GM19372 (cell line): ENCODE data around the gene CADPS.

Experiments
- ATAC-seq: cut with Tn5 transposase; IDR thresholded peaks from one replicate; pipeline ENCODE4 v1.9.1; 2021; ENCODE audit warnings: mild to moderate bottlenecking, low read depth, moderate library complexity; ENCODE audit not compliant: unreplicated experiment

CADPS gene

DNA sequence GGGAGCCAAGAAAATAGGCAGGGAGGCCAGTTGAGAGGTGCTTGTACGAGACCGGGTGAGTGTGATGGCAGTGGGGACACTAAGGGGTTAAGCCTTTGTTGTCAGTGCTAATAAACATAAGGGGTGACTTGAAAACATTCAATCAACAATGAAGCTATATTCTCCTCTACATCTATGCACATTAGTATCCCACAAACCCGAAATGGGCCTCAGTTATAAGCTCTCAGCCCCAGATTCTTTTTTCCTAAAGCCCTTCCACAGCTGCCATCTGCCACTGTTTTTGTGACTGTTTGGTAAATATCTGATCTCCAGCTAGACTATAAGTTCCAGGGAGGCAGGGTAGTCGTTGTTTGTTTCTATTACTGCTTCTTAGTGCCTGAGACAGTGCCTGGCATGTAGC lies 118.2 kb downstream of the CADPS start:
- ATAC-seq = no peak

DNA sequence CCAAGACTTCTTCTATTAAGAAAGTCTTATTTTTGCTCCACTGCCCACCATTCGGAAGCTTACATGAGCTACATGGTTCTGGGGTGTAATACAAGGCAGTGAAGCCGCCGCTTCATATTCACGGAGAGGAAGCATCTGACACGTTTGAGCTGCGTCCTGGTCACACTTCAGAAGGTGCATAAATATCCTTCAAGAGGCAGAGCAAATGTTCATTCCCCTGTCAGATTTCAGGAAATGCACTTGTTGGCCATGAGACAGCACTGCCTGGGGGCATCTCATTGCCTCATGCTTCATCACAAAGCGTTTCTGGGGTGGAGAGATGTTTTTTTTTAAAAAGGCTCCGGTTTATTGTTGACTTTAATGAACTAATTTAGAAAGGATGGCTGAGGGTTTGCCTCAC lies 119.9 kb downstream of the CADPS start:
- no peak for ATAC-seq

DNA sequence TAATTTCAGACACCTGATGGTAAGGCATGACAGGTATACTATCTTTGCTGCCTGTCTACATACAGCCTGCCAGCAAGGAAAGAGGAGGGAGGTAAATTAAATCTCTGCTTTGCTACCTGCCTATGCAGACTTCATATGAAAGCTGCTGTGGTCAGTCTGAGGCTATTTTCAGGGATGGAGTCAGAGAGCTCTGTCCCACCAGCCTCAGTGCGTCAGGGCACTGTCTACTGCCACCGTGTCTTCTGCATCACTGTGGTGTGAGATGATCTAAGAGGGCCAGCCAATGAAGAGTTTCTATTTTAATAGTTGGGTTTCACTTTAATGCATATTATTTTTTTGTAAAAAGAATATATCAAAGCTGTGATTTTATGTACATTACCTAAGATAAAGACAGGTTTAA lies 125.6 kb downstream of the CADPS start:
- no peak for ATAC-seq

DNA sequence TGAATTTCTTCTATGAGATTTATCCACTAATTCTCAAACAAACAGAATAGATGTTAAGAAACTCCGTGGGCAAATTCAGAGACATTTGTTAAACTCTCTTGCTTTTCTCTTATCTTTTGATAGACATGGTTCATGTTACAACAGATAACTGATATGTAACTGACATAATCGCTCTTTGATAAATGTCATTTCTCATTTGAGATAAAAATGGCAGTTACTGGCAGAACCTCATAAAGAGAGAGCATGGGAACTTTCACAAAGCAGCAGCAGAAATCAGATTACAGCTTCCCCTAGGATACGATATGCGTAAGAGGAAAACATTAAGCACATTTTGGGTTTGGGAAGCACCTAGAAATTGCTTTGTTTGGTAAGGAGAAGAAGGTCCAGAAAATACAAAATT lies 126.1 kb downstream of the CADPS start:
- ATAC-seq = no peak

DNA sequence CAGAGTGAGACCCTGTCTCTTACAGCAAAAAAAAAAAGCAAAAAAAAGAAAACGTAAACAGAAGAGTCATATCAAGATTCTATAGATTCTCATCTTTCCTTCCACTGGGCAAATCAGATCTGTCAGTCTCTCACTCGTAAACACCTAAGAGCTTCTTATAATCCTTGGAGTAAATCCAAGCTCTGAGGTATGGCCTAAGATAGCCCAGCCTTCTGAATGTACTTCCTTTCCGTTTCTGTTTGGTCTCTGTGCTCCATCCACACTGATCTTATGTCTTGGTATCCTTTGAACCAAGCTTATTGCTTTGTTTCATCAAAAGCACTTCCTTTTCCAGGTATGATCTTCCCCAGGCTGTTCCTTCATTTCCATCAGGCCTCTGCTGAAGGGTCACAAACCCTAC lies 137.8 kb downstream of the CADPS start:
- ATAC-seq = no peak

DNA sequence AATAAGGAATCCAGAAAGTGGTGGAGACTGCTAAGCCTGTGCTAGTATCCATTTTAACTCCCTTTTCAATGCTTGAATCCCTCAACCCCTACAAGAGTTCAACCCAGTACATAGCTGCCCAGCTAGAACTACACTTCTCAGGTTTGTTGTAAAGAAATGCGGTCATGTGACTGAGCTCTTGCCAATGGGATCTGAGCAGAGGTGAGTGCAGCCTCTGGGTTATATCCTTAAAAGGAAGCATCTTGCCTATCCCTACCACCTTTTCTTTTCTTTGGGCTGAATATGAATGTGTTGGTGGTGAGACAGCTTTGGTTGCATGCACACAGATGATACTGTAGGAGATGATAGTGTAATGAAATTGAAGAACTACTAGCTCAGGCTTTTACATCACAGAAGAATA lies 139.7 kb downstream of the CADPS start:
- no peak for ATAC-seq

DNA sequence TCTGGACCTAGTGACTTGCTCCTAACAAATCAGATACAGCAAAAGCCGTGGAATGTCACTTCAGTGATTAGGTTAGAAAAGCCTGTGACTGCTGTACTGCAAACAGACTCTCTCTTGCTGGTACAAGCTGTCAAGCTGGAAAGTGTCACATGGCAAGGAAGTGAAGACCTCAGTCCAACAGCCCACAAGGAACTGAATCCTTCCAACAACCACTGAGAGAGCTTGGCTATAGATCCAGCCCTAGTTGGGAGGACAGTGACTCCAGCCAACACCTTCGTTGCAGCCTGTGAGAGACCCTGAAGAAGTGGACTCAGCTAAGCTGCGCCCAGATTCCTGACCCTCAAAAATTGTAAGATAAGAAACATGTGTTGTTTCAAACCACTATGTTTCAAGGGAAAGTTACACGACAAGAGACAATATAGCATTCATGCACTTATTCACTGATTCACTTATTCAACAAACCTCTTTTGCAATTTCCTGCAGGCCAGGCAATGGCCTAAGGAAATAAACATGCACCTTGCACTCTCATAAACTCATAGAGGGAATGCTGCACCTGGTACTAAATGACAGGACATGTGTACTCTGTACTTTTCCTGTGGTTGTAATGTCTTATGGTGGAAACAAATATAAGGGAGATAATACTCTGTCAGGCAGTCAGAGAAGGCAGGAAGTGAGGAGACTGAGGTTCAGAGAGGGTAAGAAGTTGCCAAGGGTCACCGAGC lies 142.9 kb downstream of the CADPS start:
- ATAC-seq = no peak

DNA sequence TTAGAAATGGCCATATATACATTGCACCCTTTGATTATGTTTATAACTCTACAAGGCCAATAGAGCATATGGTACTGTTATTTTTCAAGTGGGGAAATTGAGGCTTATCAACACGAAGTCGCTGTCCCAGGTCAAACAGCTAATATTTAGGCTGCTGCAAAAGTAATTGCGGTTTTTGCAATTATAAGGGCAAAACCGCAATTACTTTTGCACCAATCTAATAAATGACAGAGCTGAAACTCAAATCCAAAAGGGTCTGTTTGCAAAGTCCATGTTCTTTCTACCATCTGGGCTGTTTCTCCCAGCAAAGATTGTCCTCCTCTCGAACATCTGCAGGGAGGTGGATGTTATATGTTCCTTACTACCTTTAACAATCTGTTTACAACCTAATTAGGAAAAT lies 147.2 kb downstream of the CADPS start:
- no peak for ATAC-seq

DNA sequence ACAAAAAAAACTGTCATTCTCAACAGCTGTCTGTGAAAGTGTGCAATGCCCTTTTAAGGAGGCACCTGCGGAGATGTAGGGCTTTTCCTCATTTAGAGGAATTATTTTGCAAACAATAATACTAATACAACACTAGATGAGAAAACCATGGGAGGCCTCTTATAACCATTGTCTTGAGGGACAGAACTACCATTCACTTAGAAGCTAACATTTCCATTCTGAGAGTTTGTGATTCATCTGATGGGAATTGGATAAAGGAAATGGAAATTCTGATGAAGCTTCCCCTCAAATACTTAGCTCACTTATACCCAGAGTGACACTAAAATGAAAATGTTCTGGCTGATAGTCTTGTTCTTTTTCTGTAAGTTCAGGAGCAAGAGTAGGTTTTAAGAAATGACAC lies 147.7 kb downstream of the CADPS start:
- no peak for ATAC-seq

DNA sequence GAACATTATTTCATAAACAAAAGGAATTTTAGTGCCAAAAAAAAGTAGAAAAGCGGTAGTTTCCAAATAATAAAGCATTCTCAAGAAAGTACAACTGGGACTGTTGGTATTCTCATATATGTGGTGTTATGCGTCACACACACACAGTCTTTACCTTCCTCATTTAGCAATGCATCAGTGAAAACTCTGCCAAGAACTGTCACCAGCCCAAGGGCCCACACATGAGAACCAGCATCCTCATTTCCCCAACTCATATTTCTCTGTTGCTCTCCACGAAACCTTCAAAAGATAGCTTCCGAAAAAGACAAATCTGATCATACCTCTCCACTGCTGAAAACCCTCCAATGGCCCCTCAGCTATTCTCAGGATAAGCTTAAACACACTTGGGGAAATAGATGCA lies 150.7 kb downstream of the CADPS start:
- no peak for ATAC-seq

DNA sequence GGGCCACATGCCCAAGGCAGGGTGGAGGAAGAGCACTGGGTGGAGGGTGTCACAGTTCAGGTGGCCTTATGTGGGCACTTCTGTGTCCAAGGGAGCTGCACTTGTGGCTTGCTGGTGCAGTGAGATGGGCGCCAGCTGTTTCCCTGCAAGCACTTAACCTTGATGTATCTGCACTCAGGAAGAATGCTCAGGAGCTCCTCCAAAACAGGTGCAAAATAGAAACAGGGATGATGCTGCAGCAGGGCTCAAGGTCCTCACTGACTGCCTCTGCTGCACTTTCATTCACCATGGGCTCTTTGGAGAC lies 151.3 kb downstream of the CADPS start:
- ATAC-seq = no peak

DNA sequence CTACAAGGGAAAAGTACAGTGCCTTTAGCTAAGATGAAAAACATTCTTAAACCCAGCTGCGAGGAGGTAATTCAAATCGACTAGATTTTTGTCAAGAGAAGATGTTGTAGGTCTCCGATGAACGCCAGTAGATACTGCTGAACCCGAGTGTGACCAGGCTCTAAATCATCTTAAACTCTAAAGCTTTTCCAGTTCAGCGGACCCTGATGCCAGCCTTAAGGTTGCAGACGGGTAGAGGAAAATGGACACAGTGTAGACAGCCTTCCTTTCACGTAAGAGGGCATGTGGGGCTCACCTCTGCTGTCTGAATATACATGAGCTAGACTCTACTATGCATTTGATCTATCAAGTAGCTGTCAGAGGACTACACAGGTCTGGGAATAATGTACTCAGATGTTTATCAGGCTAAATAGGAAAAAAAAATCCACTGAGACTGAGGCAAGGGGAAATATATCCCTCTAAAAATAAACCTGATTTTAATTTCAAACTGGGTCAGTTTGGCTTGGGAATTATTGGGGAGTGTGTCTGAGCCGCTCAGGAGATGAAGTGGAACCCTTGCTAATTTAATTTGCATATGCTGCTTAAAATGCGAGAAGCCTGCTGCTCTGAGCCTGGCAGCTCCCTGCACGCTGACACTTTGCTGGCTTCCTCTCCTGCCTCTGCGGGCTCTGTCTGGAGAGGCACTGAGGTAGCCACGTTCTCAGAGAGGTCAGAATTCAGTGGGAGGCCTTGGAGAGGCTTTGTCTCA lies 151.9 kb downstream of the CADPS start:
- no peak for ATAC-seq

DNA sequence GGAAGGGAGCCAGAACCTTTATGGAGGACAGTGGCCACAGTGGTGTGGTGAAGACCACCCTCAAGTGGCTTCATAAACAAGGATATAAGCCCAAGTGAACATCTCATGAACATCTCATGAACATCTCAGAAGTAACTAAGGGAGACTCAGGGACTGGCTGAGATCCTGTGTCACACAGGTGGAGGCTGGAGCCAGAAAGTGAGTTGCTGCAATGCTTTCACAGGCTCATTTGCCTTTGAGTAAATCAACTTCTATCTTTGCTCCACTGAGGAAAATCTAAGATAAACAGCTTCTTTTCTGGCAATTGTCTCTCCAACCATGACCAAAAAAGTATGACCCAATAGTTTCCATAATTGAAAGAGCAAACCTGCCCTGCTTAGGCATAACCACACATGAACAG lies 152.9 kb downstream of the CADPS start:
- ATAC-seq = no peak

DNA sequence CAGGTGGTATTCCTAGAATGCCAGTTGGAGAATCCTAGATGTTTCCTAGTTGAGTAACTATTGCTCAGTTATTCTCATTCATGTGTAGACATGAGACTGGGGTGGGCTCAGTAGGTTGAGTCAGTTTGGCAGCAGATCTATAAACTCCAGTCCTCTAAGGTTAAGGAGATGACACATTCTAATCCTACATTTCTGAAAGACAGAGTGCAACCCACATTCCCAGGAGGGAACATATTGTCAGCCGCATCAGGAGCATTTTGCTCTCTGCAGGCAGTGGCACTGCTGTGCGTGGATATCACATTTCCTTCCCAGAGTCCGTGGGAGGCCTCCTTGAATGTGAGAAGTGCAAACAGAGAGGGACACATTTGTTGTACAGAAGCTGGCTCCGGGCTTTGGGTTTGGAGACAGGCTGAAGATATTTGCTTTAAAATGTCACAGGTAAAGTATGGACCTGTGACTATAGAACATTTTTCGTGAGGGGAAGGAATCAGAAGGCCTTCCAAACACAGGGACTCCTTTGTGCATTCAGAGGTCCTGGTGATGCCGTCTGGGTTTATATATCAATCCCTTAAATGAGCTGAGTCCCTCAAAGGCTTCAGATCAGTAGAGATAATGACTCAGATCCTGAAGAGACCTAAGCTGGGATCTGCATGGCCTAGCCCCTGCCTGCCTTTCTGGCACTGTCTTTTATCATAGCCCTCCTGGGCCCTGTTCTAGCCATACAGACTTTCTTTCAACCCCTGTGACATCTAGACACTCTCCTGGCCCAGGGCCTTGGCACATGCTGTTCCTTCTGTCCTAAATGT lies 156.5 kb downstream of the CADPS start:
- no peak for ATAC-seq

DNA sequence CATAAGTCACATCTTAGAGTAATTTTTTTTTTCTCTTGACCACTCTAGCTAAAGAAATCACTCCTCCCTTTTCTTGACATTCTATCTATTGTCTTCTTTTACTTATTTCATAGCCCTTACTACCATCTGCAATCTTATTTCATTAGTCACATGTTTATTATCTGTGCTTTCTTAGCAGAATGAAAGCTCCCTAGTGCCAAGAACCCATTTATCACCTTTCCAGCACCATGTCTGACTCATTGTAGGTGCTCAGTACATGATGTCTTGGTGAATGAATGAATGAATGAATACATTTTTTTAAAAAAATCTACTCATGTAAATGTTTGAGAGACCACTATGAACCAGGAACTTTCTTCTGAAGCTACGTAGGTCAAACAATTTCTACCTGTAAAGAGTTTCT lies 157.2 kb downstream of the CADPS start:
- no peak for ATAC-seq

DNA sequence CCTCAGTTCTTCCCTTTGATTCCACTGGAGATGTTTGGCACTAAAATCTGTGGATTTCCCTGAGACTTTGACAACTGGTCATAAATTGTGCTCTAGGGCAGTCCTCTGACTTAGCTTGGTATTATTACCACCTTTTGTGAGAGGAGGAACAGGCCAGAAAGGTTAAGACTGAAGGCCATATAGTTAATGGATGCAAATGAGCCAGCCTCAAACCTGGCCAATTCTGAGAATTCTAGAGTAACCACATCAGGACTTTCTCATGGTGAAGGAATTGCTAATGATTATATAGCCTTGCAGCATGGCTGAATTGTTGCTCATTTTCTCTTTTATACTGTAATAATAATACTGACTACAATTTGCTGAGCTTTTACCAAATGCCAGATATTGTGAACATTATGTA lies 162.5 kb downstream of the CADPS start:
- no peak for ATAC-seq

DNA sequence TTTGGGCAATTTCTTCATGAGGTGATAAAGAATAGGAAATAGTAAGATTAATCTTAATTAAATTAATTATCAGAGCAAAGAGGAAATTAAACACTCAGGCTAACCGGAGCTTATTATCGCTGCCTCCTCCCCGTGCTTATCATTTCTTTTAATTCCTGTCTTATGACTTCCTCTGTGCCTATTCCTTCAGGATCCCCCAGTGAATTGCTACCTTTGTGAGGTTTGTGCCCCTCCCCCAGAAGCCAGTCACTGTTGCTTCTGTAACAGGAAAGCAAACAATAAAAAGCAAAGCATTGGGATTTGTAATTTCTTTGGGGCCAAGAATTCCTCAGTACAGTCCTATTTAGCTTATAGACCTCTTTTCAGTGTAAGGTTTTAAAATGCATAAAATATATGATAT lies 164.5 kb downstream of the CADPS start:
- ATAC-seq = no peak

DNA sequence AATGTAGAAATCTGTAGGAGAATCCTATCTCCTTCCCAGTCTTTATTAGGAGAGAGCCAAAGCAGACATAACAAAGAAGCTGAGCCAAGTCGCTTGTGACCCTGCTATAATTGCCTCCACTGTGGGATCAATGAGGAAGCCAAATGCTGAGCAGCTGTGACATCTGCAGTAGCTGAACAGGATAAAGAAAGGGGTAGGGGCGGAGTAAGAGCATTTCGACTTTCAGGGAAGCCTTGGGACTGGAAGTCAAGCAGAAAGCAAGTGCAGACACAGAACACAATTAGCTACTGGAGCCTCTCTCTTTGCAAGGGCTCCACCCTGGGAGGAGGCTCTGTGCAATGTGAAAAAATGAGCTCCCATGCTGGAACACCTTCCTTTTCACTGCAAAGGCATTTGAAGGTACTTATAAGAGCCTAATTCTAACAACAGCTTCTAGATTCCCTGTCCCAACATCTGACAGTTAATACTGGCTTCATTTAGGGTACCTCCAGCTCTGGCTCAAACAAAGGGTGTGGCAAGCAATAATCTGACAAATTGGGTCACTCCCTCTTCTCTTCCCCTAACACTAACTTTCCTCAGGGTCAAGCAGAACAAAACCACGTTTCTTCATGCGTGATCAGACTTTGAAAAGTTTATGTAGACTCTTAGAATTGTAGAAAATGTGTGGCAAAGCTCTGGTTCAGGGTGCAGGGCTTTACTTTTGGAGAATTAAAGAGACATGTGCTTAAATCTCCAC lies 166.4 kb downstream of the CADPS start:
- ATAC-seq = no peak

DNA sequence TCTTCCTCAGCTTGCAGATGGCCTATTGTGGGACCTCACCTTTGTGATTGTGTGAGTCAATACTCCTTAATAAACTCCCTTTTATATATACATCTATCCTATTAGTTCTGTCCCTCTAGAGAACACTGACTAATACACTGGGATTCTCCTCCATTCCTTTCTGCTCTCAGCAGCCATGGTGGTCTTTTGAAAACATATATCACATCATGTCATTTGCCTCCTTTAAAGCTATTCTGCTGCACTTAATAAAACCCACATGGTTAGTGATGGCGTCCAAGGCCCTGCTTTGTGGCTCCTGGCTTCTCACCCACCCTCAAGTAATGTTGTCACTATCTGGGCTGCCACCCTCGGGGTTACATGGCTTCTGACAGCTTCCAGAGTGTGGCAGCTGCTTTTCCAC lies 169.5 kb downstream of the CADPS start:
- ATAC-seq = no peak

DNA sequence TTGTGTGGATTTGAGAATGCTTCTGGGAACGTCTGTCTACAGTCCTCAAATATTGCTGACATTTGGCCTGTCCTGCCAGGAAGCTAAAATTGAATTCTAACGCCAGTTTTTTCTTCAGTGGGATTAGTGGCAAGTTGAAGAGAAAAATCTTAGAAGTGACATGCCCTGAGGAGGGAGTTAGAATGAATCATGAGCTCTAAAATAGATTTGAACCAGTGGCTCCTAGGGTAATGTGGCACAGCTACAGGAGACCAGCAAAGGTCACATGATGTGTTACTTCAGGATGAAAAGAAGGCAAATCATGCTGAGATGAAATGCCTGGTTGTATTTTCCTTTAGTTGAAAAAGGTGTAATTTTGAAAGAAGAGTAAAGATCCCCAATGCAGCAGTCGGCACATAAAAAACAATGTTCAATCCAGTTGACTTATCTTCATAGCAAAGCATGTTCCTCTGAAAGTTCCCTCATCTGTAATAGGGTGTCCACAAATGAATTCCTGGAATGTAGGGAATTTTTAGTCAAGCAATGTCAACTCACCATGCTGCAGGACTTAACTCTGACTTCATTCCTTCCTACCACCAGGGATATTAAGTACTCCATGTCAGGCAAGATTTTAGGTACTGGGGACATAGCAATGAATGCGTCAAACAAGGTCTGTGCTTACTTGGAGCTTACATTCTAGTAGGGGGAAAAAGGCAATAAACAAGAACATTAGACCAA lies 171.6 kb downstream of the CADPS start:
- no peak for ATAC-seq
